Esophagus squamous epithelium (tissue), 4 donors: Measurements from ENCODE around the gene SNAPC2.

Source experiments
- POLR2A ChIP-seq, 4 donors: fragments of 450-650 bp; IDR thresholded peaks; one replicate each; pipeline ENCODE4 v1.6.1; 2017; ENCODE audit warnings: antibody characterized with exemption in 4 of 4, mild to moderate bottlenecking in 4 of 4, moderate library complexity in 3 of 4
- TF ChIP-seq, protein P1 (sequence below), 6 experiments: fragments of 450-650 bp in 4 of 6; fragments of 200-600 bp in 2 of 6; sonication (generic) in 2 of 6; IDR thresholded peaks; one replicate each; pipeline ENCODE4 v1.5.1; 2016 to 2019; ENCODE audit warnings: antibody characterized with exemption in 6 of 6, mild to moderate bottlenecking in 4 of 6, moderate library complexity in 4 of 6

DNA sequence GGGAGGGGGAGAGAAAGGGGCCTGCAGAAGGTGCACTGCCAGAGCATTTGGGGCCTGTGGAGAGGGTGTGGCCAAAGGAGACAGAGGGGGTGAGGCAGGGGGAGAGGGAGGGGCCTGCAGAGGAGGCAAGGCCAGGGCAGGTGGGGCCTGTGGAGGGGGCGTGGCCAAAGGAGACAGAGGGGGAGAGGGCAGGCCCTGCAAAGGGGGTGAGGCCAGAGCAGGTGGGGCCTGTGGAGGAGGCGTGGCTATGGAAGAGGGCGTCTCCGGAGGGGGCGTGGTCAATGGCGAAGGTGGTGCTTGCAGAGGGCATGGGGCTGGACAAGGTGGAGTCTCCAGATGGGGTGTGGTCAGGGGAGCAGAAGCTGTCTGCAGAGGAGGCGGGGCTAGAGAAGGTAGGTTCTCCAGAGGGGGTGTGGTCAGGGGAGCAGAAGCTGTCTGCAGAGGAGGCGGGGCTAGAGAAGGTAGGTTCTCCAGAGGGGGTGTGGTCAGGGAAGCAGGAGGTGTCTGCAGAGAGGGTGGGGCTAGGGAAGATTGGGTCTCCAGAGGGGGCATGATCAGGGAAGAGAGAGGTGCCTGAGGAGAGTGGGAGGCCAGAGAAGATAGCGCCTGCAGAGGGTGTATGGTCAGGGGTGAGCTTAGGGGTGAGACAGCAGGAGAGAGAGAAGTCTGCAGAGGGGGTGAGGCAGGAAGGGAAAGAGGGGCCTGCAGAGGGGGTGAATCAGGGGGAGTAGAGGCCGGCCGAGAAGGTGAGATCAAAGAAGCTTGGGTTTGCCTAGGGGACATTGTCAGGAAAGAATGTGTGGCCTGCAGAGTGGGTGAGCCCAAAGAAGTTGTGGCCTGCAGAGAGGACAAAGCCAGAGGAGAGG lies 49.3 kb upstream of the SNAPC2 start:
- TF ChIP-seq, protein P1, sequence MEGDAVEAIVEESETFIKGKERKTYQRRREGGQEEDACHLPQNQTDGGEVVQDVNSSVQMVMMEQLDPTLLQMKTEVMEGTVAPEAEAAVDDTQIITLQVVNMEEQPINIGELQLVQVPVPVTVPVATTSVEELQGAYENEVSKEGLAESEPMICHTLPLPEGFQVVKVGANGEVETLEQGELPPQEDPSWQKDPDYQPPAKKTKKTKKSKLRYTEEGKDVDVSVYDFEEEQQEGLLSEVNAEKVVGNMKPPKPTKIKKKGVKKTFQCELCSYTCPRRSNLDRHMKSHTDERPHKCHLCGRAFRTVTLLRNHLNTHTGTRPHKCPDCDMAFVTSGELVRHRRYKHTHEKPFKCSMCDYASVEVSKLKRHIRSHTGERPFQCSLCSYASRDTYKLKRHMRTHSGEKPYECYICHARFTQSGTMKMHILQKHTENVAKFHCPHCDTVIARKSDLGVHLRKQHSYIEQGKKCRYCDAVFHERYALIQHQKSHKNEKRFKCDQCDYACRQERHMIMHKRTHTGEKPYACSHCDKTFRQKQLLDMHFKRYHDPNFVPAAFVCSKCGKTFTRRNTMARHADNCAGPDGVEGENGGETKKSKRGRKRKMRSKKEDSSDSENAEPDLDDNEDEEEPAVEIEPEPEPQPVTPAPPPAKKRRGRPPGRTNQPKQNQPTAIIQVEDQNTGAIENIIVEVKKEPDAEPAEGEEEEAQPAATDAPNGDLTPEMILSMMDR (IDR thresholded peaks at IDR 0.05), result no peak
- no peak for TF ChIP-seq POLR2A (IDR thresholded peaks at IDR 0.05)
